ENCODE measurements around the gene DXO. TPM values are rescaled to one million over a fixed set of nuclear protein-coding genes. Genes with fewer than 3 reads are reported as not detected.
A peak's percentile ranks its signal among the peaks of the same experiment; 100 is the strongest.

Gene DXO
- total RNA-seq, 1 experiment from 2014 or later: 23.7 TPM

GRCh38 chr6:31922942-31923341, 49.0 kb downstream of the DXO start:
- Histone ChIP-seq H3K4me3 (ENCODE audit: low read depth, low read length) (no peak overlapping the region), H3K36me3 (ENCODE audit: control insufficient read depth, insufficient read depth, low read length) (no peaks in the 10 kb centered on the region; the same call in 1 of the 2 replicates), H3K27me3 (replicated peaks; ENCODE audit: control insufficient read depth, insufficient read depth, low read length) (no peaks in the 10 kb centered on the region), H3K4me1 (peaks cover 18% of the 10 kb centered on the region), H3K9me3 (no peaks in the 10 kb centered on the region)
- POLR2A ChIA-PET: interaction anchor here (0.8 to 1.0 kb wide), 2 partner anchors 24 to 116 kb away, joined by 3 read pairs; partner anchors contain the start of gene LSM2
- H3K4me1 Mint-ChIP-seq (ENCODE audit: low read depth, unreplicated experiment): peaks cover 16% of the 10 kb centered on the region
- H3K27ac Mint-ChIP-seq (ENCODE audit: unreplicated experiment): no peak overlapping the region
- H3K27me3 Mint-ChIP-seq (ENCODE audit: insufficient read depth, unreplicated experiment): no peaks in the 10 kb centered on the region
- intact Hi-C loops (cut with micrococcal nuclease; ENCODE audit: unreplicated experiment): no loop called here
- no peak overlapping the region for H3K4me3 Mint-ChIP-seq (ENCODE audit: unreplicated experiment)
- DNase-seq: peak in 1 of 2 experiments; percentile 55
- H3K9me3 Mint-ChIP-seq (ENCODE audit: unreplicated experiment): no peaks in the 10 kb centered on the region
- no peaks in the 10 kb centered on the region for H3K36me3 Mint-ChIP-seq (ENCODE audit: insufficient read depth, unreplicated experiment)
- no TSS peak for BruUV-seq (replicated peaks)
- TF ChIP-seq CTCF (IDR thresholded peaks at IDR 0.05; ENCODE audit: insufficient read depth in 1 of 2, low read depth in 1 of 2, low read length in 1 of 2, severe bottlenecking in 1 of 2, unreplicated experiment in 1 of 2): peak in 1 of 2 experiments; percentile 40
- CTCF ChIA-PET: interaction anchor here (0.5 to 1.6 kb wide), 6 partner anchors 15 to 150 kb away, joined by 3 to 6 read pairs (median 3); partner anchors contain the start of gene NEU1

- ChIA-PET POLR2A (interaction anchor here (0.8 to 1.7 kb wide), 3 partner anchors 18 to 32 kb away, joined by 3 to 4 read pairs (median 3); partner anchors contain the start of gene CFB), CTCF (interaction anchor here (0.7 kb wide), 1 partner anchor 32 kb away, joined by 3 read pairs; no protein-coding TSS in a partner anchor)
- Histone ChIP-seq H3K27me3 (replicated peaks; ENCODE audit: control insufficient read depth, insufficient read depth, low read length) (no peaks in the 10 kb centered on the region), H3K36me3 (ENCODE audit: control insufficient read depth, insufficient read depth, low read length) (no peaks in the 10 kb centered on the region; the same call in 1 of the 2 replicates), H3K4me3 (ENCODE audit: low read depth, low read length) (no peak overlapping the region), H3K9me3 (no peaks in the 10 kb centered on the region), H3K4me1 (peaks cover 15% of the 10 kb centered on the region)
- Mint-ChIP-seq H3K4me1 (ENCODE audit: low read depth, unreplicated experiment) (peaks cover 20% of the 10 kb centered on the region), H3K27me3 (ENCODE audit: insufficient read depth, unreplicated experiment) (no peaks in the 10 kb centered on the region), H3K4me3 (ENCODE audit: unreplicated experiment) (no peak overlapping the region), H3K36me3 (ENCODE audit: insufficient read depth, unreplicated experiment) (no peaks in the 10 kb centered on the region), H3K9me3 (ENCODE audit: unreplicated experiment) (no peaks in the 10 kb centered on the region), H3K27ac (ENCODE audit: unreplicated experiment) (no peak overlapping the region)
- TF ChIP-seq CTCF (IDR thresholded peaks at IDR 0.05; ENCODE audit: insufficient read depth in 1 of 2, low read depth in 1 of 2, low read length in 1 of 2, severe bottlenecking in 1 of 2, unreplicated experiment in 1 of 2): no peak
- intact Hi-C loops (cut with micrococcal nuclease; ENCODE audit: unreplicated experiment): loop anchor here (2.0 kb wide), 1 partner anchor 20 kb away; no protein-coding TSS in a partner anchor
- DNase-seq: peak in 1 of 2 experiments; percentile 51
- no TSS peak for BruUV-seq (replicated peaks)
Measured at GRCh38 chr6:31920811-31921210, 51.1 kb downstream of the DXO start.

Small RNA genes within 50 kb of the gene (microRNA-seq; reads per million reads assigned to microRNA genes)
- 1.3 reads per million for gene MIR1236

Other genes with a start within 250 kb of the DXO start
- not detected in 2 replicates for gene MPIG6B, start 248.8 kb downstream of the DXO start, total RNA-seq (2022)
- 82.4 and 91.6 TPM in 2 replicates for gene DDAH2, start 242.8 kb downstream of the DXO start, total RNA-seq (2022)
- gene CLIC1, start 235.6 kb downstream of the DXO start, total RNA-seq (2022): 374 and 420 TPM in 2 replicates
- gene MSH5, start 232.1 kb downstream of the DXO start, total RNA-seq (2022): 49.6 and 51.0 TPM in 2 replicates
- gene SAPCD1, start 209.5 kb downstream of the DXO start, total RNA-seq (2022): 6.4 and 13.0 TPM in 2 replicates
- 0.61 and 1.5 TPM in 2 replicates for gene VWA7, start 194.8 kb downstream of the DXO start, total RNA-seq (2022)
- gene VARS1, start 176.4 kb downstream of the DXO start, total RNA-seq (2022): 132 and 135 TPM in 2 replicates
- gene LSM2, start 165.2 kb downstream of the DXO start, total RNA-seq (2022): 56.3 and 61.2 TPM in 2 replicates
- gene HSPA1L, start 156.9 kb downstream of the DXO start, total RNA-seq (2022): 0.86 and 1.6 TPM in 2 replicates
- gene HSPA1A, start 156.6 kb downstream of the DXO start, total RNA-seq (2022): 77.3 and 96.9 TPM in 2 replicates
- 99.0 and 112 TPM in 2 replicates for gene HSPA1B, start 144.4 kb downstream of the DXO start, total RNA-seq (2022)
- gene NEU1, start 109.3 kb downstream of the DXO start, total RNA-seq (2022): 173 and 176 TPM in 2 replicates
- 0.57 TPM in 1 of 2 replicates, not detected in the other for gene SLC44A4, start 93.1 kb downstream of the DXO start, total RNA-seq (2022)
- 64.3 and 65.7 TPM in 2 replicates for gene EHMT2, start 74.4 kb downstream of the DXO start, total RNA-seq (2022)
- gene ZBTB12, start 70.1 kb downstream of the DXO start, total RNA-seq (2022): 9.6 and 11.7 TPM in 2 replicates
- 4.8 and 4.9 TPM in 2 replicates for gene C2, start 44.4 kb downstream of the DXO start, total RNA-seq (2022)
- gene CFB, start 26.0 kb downstream of the DXO start, total RNA-seq (2022): 31.0 and 32.1 TPM in 2 replicates
- 75.3 and 82.0 TPM in 2 replicates for gene NELFE, start 13.2 kb downstream of the DXO start, total RNA-seq (2022)
- 70.0 and 77.9 TPM in 2 replicates for gene SKIC2, start 13.0 kb downstream of the DXO start, total RNA-seq (2022)
- 1.0 and 1.5 TPM in 2 replicates for gene C4A, start 9.9 kb upstream of the DXO start, total RNA-seq (2022)
- 1.1 and 1.4 TPM in 2 replicates for gene C4B, start 42.7 kb upstream of the DXO start, total RNA-seq (2022)
- not detected in 2 replicates for gene CYP21A2, start 66.3 kb upstream of the DXO start, total RNA-seq (2022)
- gene TNXB, start 137.2 kb upstream of the DXO start, total RNA-seq (2022): 2.7 and 3.9 TPM in 2 replicates
- 61.5 and 64.9 TPM in 2 replicates for gene ATF6B, start 156.1 kb upstream of the DXO start, total RNA-seq (2022)
- gene FKBPL, start 158.2 kb upstream of the DXO start, total RNA-seq (2022): 8.9 and 9.1 TPM in 2 replicates
- gene PRRT1, start 179.8 kb upstream of the DXO start, total RNA-seq (2022): 2.0 and 3.6 TPM in 2 replicates
- 80.8 and 92.5 TPM in 2 replicates for gene PPT2, start 182.0 kb upstream of the DXO start, total RNA-seq (2022)
- 44.6 and 45.0 TPM in 2 replicates for gene EGFL8, start 192.5 kb upstream of the DXO start, total RNA-seq (2022)
- 60.4 and 61.9 TPM in 2 replicates for gene AGPAT1, start 203.9 kb upstream of the DXO start, total RNA-seq (2022)
- gene RNF5, start 206.3 kb upstream of the DXO start, total RNA-seq (2022): 64.7 and 70.7 TPM in 2 replicates
- 8.3 and 10.3 TPM in 2 replicates for gene AGER, start 212.1 kb upstream of the DXO start, total RNA-seq (2022)
- 96.3 and 96.5 TPM in 2 replicates for gene PBX2, start 218.1 kb upstream of the DXO start, total RNA-seq (2022)
- gene GPSM3, start 220.5 kb upstream of the DXO start, total RNA-seq (2022): 0.41 and 0.67 TPM in 2 replicates

All from Caco-2 (cell line).